NCI-H460 (cell line): ENCODE measurements around the gene NSMCE1. TPM values are rescaled to one million over a fixed set of nuclear protein-coding genes. Genes with fewer than 3 reads are reported as not detected.

ENCODE experiments used
- DNase-seq: peaks from one replicate; pipeline ENCODE4 v3.0.0-alpha.2; 2016; ENCODE audit warnings: low read depth; ENCODE audit errors: extremely low read depth
- polyA plus RNA-seq: library from polyadenylated mRNA; depleted of rRNA; stranded (reverse); fragments of >200 nt; gene quantifications from 2 replicates; pipeline ENCODE4 v1.2.3, GENCODE V29; 2014; cell fraction: nucleus; rRNA removed
- total RNA-seq: library from RNA; depleted of rRNA; stranded (reverse); fragments of >200 nt; shearing (Covaris generic); gene quantifications from 2 replicates; pipeline ENCODE4 v1.2.3, GENCODE V29; 2014; rRNA removed

The NSMCE1 gene, protein sequence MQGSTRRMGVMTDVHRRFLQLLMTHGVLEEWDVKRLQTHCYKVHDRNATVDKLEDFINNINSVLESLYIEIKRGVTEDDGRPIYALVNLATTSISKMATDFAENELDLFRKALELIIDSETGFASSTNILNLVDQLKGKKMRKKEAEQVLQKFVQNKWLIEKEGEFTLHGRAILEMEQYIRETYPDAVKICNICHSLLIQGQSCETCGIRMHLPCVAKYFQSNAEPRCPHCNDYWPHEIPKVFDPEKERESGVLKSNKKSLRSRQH
- total RNA-seq = 72.8 and 84.1 TPM in 2 replicates
- polyA plus RNA-seq = 56.8 and 64.1 TPM in 2 replicates

GRCh38 chr16:27268376-27269299, at the start of gene NSMCE1:
Gene NSMCE1, minus strand, starts transcription at chr16:27268772. Its CDS starts 11,202 bp downstream, at chr16:27257570.
- peak; percentile 96 for DNase-seq

DNA sequence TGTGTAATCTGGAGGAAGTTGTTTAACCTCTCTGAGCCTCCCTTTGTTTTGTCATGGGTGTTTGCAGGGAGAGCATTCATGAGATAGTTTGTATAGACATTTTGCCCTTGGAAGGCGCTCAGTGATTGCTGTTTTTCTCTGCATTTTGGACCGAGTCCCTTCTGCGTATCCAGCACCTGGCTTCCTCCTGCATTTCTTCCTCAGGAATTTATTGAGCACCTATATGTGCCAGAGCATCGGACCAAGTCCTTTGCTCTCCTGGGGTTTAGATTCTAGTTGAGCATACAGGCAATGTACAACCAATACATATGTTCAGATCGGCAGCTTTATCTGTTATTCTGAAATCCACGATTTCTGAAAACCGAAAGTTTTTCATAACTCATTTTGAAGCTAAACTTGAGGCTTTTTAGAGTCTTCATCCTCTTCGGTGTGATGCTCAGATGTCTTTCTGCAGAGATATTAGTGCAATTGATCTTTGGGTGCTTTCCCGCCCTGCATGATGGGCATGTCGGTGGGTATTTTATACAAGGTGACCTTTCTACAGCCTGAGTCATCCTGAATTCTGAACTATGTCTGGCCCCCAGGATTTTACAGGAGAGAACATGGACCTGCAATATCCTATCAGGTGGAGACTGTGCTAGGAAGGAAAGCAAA, 49.3 kb upstream of the NSMCE1 start:
- DNase-seq = no peak

GRCh38 chr16:27317320-27317719, 48.7 kb upstream of the NSMCE1 start:
- DNase-seq = no peak

GRCh38 chr16:27316038-27316680, 47.6 kb upstream of the NSMCE1 start:
- DNase-seq = no peak

DNA sequence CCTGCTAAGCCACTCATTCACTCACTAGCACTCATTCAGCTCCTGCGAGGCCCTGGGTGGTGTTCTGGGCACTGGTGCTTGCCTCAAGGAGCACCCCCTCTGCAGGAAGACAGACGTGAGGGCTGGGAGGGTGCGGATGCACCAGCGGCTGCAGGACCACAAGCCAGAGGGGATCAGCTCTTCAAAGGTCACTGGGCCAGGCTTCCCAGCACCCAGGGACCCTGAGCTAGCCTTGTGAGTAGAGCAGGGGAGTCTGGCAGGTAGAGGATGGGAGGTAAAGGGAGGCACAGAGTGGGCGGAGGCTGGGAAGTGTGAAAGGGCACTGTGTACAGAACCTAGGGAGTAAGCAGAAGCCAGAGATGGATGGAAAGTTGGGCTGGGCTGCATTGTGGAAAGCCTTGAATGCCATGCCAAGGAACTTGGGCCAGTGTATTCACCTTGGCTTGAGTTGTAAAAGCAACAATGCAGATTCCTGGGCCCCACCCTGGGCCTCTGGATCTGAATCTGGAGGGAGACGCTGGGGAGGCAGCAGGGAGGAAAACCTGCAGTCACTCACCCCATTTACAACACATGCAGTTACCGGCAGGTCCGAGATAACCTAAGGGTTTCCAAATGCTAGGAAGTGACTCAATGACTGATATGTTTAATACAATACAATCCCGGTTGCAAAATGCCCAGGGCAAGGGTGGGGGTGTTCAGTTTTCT, 46.9 kb upstream of the NSMCE1 start:
- DNase-seq = peak; percentile 33

GRCh38 chr16:27314986-27315332, 46.4 kb upstream of the NSMCE1 start:
- DNase-seq = no peak

DNA sequence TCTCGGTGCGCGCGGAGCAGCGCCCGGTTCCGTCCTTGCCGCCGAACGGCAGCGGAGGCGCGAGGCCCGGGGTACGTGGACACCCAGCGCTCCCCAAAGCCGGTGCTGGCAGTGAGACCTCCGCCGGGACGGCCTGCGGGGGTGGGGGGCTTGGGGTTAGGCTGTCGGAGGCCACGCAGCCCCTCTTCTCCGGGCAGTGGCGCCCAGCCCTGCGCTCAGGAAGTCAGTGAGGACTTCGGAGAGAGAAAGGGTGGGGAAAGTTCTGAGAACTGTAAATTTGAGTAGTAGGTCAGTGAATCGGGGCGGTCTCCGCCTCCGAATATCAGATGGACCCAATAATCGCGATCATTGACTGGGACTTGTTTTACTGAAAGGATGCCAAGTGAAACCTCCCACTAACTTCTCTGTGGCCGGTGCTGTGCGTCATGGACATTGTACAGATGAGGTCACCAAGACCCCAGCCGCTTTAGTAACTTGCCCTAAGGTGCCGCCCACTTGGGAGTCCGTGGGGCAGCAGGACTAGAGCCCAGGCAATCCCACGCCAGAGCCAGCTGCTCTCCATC, 45.7 kb upstream of the NSMCE1 start:
- DNase-seq = no peak

GRCh38 chr16:27313422-27314160, 45.0 kb upstream of the NSMCE1 start, which contains the start of gene IL4R:
Gene IL4R, plus strand, starts transcription at chr16:27313974. Its CDS starts 26,230 bp downstream, at chr16:27340204.
- DNase-seq = no peak

DNA sequence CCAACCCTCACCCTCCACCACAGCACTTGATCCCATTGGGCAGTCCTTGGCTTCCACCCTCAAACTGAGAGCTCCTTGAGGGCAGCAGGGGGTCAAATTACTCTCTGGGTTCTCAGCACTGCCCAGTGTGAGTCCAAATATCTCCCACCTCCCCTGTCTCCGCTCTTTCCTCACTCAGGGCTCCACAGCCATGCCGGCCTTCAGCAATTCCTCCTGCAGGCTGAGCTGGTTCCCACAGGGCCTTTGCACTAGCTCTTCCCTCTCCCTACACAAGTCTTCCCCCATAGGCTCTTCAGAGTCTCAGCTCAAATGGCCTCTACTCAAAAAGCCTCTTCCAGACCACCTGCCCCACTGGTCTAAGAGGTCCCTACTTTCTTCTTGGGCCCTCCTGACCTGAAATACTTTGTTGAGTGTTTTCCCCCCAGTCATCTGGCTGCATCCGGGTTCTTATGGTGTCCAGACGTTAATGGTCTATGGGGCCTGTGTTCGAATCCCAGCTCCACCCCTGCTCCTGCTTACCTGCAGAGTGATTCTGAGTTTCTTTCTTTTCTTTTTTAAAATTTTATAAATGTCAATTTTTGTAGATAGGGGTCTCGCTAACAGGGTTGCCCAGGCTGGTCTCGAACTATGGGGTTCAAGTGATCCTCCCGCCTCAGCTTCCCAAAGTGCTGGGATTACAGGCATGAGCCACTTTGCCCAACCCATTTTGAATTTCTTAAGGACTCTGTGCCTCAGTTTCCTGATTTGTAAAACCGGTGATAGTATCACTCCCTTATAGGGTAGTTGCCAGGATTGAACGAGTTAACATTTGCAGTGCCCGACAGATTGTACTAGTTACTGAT, 44.2 kb upstream of the NSMCE1 start:
- no peak for DNase-seq

GRCh38 chr16:27311897-27312303, 43.3 kb upstream of the NSMCE1 start:
- DNase-seq = no peak

- DNase-seq = no peak
Measured at GRCh38 chr16:27311448-27311830, 42.9 kb upstream of the NSMCE1 start.

- no peak for DNase-seq
Measured at GRCh38 chr16:27310576-27311447, 42.2 kb upstream of the NSMCE1 start.

GRCh38 chr16:27308792-27309191, 40.2 kb upstream of the NSMCE1 start:
- no peak for DNase-seq

GRCh38 chr16:27305839-27306442, 37.4 kb upstream of the NSMCE1 start:
- no peak for DNase-seq

DNA sequence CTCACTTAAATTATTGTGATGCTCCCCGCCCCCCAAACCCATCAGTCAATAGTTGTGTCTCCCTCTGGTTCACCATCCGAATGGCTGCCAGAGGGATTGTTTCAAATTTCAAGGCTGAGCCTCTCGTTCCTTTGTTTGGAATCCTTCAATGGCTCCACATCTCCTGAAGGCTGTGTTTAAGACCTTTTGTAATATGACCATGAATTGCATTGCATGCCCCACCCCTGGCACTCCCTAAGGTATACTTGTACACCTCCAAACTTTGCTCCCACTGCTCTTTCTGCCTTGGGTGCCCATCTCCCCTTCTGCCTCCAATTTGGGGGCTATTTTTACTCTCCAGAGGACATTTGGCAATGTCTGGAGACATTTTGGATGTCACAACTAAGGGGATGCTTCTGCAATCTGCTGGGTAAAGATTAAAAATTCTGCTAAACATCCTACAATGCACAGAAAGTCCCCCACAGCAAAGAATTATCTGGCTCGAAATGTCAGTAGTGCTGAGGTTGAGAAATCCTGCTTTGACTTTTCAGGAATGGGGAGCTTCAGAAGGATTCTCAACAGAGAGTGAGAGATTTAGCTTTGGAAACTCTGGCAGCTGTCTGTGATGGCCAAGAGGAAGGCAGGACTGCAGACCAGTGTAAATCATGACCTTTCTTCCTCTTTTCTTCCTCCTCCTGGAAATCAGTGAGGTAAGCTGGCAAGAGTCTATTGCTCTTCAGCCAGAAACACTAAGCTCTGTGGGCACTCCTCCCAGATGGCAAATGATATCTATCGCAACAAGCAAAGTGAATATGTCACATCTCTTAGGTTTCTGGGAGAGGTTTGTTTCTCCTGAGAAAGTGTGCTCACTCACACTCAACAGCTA, 36.5 kb upstream of the NSMCE1 start:
- DNase-seq = no peak

DNA sequence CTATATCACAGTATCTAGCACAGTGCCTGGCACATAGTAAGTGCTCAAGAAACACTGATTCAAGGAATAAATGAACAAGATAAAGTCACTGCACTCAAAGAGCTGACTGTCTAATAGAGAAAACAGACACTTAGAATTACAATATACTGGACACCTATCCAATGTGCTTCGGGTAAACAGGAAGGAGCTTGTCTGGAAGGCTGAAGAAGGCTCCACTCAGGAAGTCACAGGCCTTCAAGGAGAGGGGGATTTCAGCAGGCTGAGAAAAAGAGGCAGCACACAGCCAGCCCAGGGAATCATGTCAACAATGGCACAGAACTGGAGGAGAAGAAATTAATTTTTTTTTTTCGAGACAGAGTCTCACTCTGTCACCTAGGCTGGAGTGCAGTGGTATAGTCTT, 35.5 kb upstream of the NSMCE1 start:
- DNase-seq = no peak
